Uterus (tissue), 2 donors: ENCODE measurements around the gene ZNF780B.

Experiments used
- CTCF ChIP-seq, 4 experiments: fragments of 200-600 bp in 2 of 4; fragments of 450-650 bp in 2 of 4; sonication (generic) in 2 of 4; IDR thresholded peaks; one replicate each; pipeline ENCODE4 v1.5.1; 2016 to 2019; ENCODE audit warnings: antibody characterized with exemption in 4 of 4, mild to moderate bottlenecking in 2 of 4, moderate library complexity in 1 of 4
- POLR2A ChIP-seq, 2 donors: fragments of 450-650 bp; IDR thresholded peaks; one replicate each; pipeline ENCODE4 v1.6.1; 2016; ENCODE audit warnings: antibody characterized with exemption in 2 of 2, mild to moderate bottlenecking in 1 of 2, moderate library complexity in 1 of 2

GRCh38 chr19:39994361-39994760, 61.7 kb downstream of the ZNF780B start:
- TF ChIP-seq CTCF (IDR thresholded peaks at IDR 0.05): no peak
- no peak for TF ChIP-seq POLR2A (IDR thresholded peaks at IDR 0.05)
